ENCODE data around the gene RAB4A. TPM values are rescaled to one million over a fixed set of nuclear protein-coding genes. Genes with fewer than 3 reads are reported as not detected.

Gene RAB4A
- total and polyA plus RNA-seq, 9 of the 15 experiments (the other 6 are each of a cell fraction or from before 2014, with no cell fraction given): 8.3 to 61.0 (median 26.7) TPM

- in situ Hi-C loops (cut with MboI): no loop called here
- Histone ChIP-seq H3K4me3 (no peak overlapping the region), H4K20me1 (replicated peaks; ENCODE audit: control insufficient read depth, insufficient read depth, low read length) (0 out of 2 replicates have a peak, but pooled peaks cover 6% of the 10 kb centered on the region), H3K4me2 (ENCODE audit: insufficient read depth, low read length) (no peak overlapping the region), H3K27ac (ENCODE audit: extremely low read depth, low read depth, low read length) (no peak overlapping the region), H3K27me3 (ENCODE audit: control insufficient read depth in 2 of 2, insufficient read depth in 2 of 2, low read length in 2 of 2) (peaks cover 15 to 33% of the 10 kb centered on the region in 2 experiments), H2AFZ (ENCODE audit: low read depth, low read length) (no peak overlapping the region), H3K9me1 (ENCODE audit: control insufficient read depth, insufficient read depth, low read length) (no peaks in the 10 kb centered on the region), H3K4me1 (replicated peaks in 1 of 2; ENCODE audit: control insufficient read depth in 2 of 2, insufficient read depth in 2 of 2, low read length in 2 of 2) (no peaks in the 10 kb centered on the region), H3K36me3 (ENCODE audit: control insufficient read depth, insufficient read depth, low read length) (no peaks in the 10 kb centered on the region), H3K9me3 (replicated peaks; ENCODE audit: control insufficient read depth, insufficient read depth, low read depth, low read length) (no peaks in the 10 kb centered on the region), H3K79me2 (ENCODE audit: control insufficient read depth, insufficient read depth, low read length) (no peaks in the 10 kb centered on the region), H3K9ac (ENCODE audit: insufficient read depth in 1 of 2, low read depth in 2 of 2, low read length in 2 of 2) (0 out of 4 replicates have a peak overlapping the region, but pooled peaks of 1 of the 2 experiments have one; percentile 20)
- TF ChIP-seq MCM2 (IDR thresholded peaks at IDR 0.05; ENCODE audit: low read depth): no peak
- no peak for TF ChIP-seq ZNF561 (CRISPR knock-in tag; conservative IDR thresholded peaks at IDR 0.05)
- no peak for TF ChIP-seq THRB (CRISPR knock-in tag; conservative IDR thresholded peaks at IDR 0.05)
- TF ChIP-seq PTRF (tag; IDR thresholded peaks at IDR 0.05): no peak
- no peak for TF ChIP-seq PCBP2 (IDR thresholded peaks at IDR 0.05; ENCODE audit: low read depth, low read length, poor library complexity, severe bottlenecking)
- TF ChIP-seq TEAD4 (IDR thresholded peaks at IDR 0.05; ENCODE audit: low read length): no peak
- no peak for TF ChIP-seq TEAD4 (CRISPR knock-in tag; IDR thresholded peaks at IDR 0.05; ENCODE audit: borderline replicate concordance)
- TF ChIP-seq TFE3 (CRISPR knock-in tag; IDR thresholded peaks at IDR 0.05): no peak
- BruUV-seq (replicated peaks): no TSS peak
- DNase-seq (ENCODE audit: extremely low read depth in 1 of 4, low spot score in 3 of 4) (no peak), ATAC-seq (no peak), FAIRE-seq (no peak)
- intact Hi-C loops (cut with micrococcal nuclease): loop anchor here (5.0 kb wide), 1 partner anchor 98 kb away; no protein-coding TSS in a partner anchor
- ChIA-PET POLR2A (no interaction called here), CTCF (ENCODE audit: low intra/inter-chr PET ratio) (no interaction called here)
- 0% methylated on average over 7 of the region's 7 CpGs for WGBS (ENCODE audit: insufficient coverage, low coverage, missing lambda C conversion rate)
Measured at GRCh38 chr1:229225331-229225782, 45.6 kb upstream of the RAB4A start.
